Glutamatergic neuron (in vitro differentiated cells): ENCODE measurements around the gene NEB. TPM values are rescaled to one million over a fixed set of nuclear protein-coding genes. Genes with fewer than 3 reads are reported as not detected.

Source experiments
- DNase-seq: peaks from one replicate; pipeline ENCODE4 v3.0.0; 2022
- H3K27ac Mint-ChIP-seq: one replicate; pipeline ENCODE4 v1.8.0; 2020; ENCODE audit warnings: mild to moderate bottlenecking, mixed read lengths, inconsistent platforms; ENCODE audit not compliant: unreplicated experiment
- H3K27me3 Mint-ChIP-seq: one replicate; pipeline ENCODE4 v1.8.0; 2020; ENCODE audit warnings: mild to moderate bottlenecking, moderate library complexity, mixed read lengths, inconsistent platforms; ENCODE audit not compliant: unreplicated experiment
- H3K36me3 Mint-ChIP-seq: one replicate; pipeline ENCODE4 v1.8.0; 2020; ENCODE audit warnings: mild to moderate bottlenecking, mixed read lengths, inconsistent platforms; ENCODE audit not compliant: unreplicated experiment
- H3K4me1 Mint-ChIP-seq: one replicate; pipeline ENCODE4 v1.8.0; 2020; ENCODE audit warnings: mild to moderate bottlenecking, low read depth, mixed read lengths, inconsistent platforms; ENCODE audit not compliant: unreplicated experiment
- H3K4me3 Mint-ChIP-seq: one replicate; pipeline ENCODE4 v1.8.0; 2020; ENCODE audit warnings: mild to moderate bottlenecking, mixed read lengths, inconsistent platforms; ENCODE audit not compliant: unreplicated experiment
- H3K9me3 Mint-ChIP-seq: one replicate; pipeline ENCODE4 v1.8.0; 2020; ENCODE audit warnings: mild to moderate bottlenecking, moderate library complexity, mixed read lengths, inconsistent platforms; ENCODE audit not compliant: unreplicated experiment
- CTCF ChIP-seq: fragments of 200-600 bp; sonication (generic); IDR thresholded peaks from one replicate; pipeline ENCODE4 v1.5.0; 2021; ENCODE audit not compliant: partially characterized antibody, unreplicated experiment
- total RNA-seq: library from RNA; stranded (reverse); fragmentation: NEBNext Ultra II Directional; extraction: Animal tissue kit (Norgen Biotek cat#: 25700); gene quantifications from one replicate; pipeline ENCODE4 v1.2.1, GENCODE V29; 2021; ENCODE audit not compliant: unreplicated experiment

Gene NEB
- total RNA-seq, 1 donor from 2014 or later, result 0.59 TPM

- DNase-seq, result no peak
- Mint-ChIP-seq H3K27me3 (no peaks in the 10 kb centered on the region), H3K4me3 (no peak overlapping the region), H3K36me3 (no peaks in the 10 kb centered on the region), H3K9me3 (no peaks in the 10 kb centered on the region), H3K27ac (no peak overlapping the region), H3K4me1 (no peaks in the 10 kb centered on the region)
- TF ChIP-seq CTCF, result no peak
These were observed 263.7 kb downstream of the NEB start for GRCh38 chr2:151470556-151470955.

DNA sequence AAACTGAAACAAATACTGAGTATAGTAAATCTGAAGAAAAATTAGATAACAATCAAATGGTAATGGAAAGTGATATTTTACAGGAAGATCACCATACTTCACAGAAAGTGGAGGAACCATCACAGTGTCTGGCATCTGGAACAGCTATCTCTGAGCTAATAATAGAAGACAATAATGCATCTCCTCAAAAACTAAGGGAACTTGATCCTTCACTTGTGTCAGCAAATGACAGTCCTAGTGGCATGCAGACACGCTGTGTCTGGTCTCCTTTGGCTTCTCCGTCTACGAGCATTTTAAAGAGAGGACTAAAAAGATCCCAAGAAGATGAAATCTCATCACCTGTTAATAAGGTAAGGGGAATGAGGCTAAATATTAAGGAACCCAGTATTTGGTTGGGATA, 268.5 kb downstream of the NEB start:
- Mint-ChIP-seq H3K4me1 (no peaks in the 10 kb centered on the region), H3K36me3 (no peaks in the 10 kb centered on the region), H3K27ac (no peak overlapping the region), H3K9me3 (no peaks in the 10 kb centered on the region), H3K4me3 (no peak overlapping the region), H3K27me3 (no peaks in the 10 kb centered on the region)
- TF ChIP-seq CTCF, result no peak
- DNase-seq, result no peak

GRCh38 chr2:151459358-151459757, 274.9 kb downstream of the NEB start:
- DNase-seq, result no peak
- TF ChIP-seq CTCF, result no peak
- Mint-ChIP-seq H3K36me3 (no peaks in the 10 kb centered on the region), H3K4me1 (no peaks in the 10 kb centered on the region), H3K27ac (no peak overlapping the region), H3K4me3 (no peak overlapping the region), H3K9me3 (no peaks in the 10 kb centered on the region), H3K27me3 (no peaks in the 10 kb centered on the region)

DNA sequence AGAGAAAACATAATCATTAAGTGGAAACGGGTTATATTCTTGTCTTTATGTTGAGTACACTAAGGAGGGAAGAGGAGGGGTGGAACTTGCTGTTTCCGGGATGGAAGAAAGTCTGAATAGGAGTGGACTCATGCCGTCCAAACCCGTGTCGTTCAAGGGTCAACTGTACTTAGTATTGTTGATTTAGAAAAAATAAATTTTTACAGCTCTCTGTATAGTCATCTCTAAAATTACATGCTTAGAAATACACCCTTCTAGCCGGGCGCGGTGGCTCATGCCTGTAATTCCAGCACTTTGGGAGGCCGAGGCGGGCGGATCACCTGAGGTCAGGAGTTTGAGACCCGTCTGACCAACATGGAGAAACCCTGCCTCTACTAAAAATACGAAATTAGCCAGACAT, 295.1 kb downstream of the NEB start:
- Mint-ChIP-seq H3K4me3 (no peak overlapping the region), H3K36me3 (no peaks in the 10 kb centered on the region), H3K9me3 (peaks cover 2% of the 10 kb centered on the region), H3K27me3 (peaks cover 2% of the 10 kb centered on the region), H3K27ac (no peak overlapping the region), H3K4me1 (no peaks in the 10 kb centered on the region)
- DNase-seq, result no peak
- no peak for TF ChIP-seq CTCF

- Mint-ChIP-seq H3K9me3 (no peaks in the 10 kb centered on the region), H3K4me1 (no peaks in the 10 kb centered on the region), H3K27ac (no peak overlapping the region), H3K27me3 (peaks cover 2% of the 10 kb centered on the region), H3K4me3 (no peak overlapping the region), H3K36me3 (no peaks in the 10 kb centered on the region)
- DNase-seq, result no peak
- TF ChIP-seq CTCF, result no peak
These were observed 295.8 kb downstream of the NEB start for GRCh38 chr2:151438506-151438905.
